Fibroblast of skin of back (primary cell): ENCODE data around the gene MYO1C. TPM values are rescaled to one million over a fixed set of nuclear protein-coding genes. Genes with fewer than 3 reads are reported as not detected.
A peak's percentile ranks its signal among the peaks of the same experiment; 100 is the strongest.
"Not testable (repeated sequence)": the region's sequence is repeated elsewhere in the genome, so short reads cannot be mapped to it uniquely, and the experiment has no call there.

ENCODE experiments used
- DNase-seq: peaks from one replicate; pipeline ENCODE4 v3.0.0-alpha.2; 2013
- polyA plus RNA-seq, 2 experiments: library from polyadenylated mRNA; unstranded; fragments of 120-200 nt; gene quantifications; one replicate each; pipeline ENCODE4 v1.2.1, GENCODE V29; 2013; ENCODE audit not compliant: insufficient read length in 2 of 2

Gene MYO1C
- polyA plus RNA-seq (2013, experiment 1 of 2; ENCODE audit: insufficient read length): 197 TPM
- 223 TPM for polyA plus RNA-seq (2013, experiment 2 of 2; ENCODE audit: insufficient read length)

GRCh38 chr17:1492249-1493206, at the start of gene MYO1C:
MYO1C (minus strand) TSS chr17:1492686; CDS start chr17:1492487, 199 bp downstream.
- DNase-seq: no peak

DNA sequence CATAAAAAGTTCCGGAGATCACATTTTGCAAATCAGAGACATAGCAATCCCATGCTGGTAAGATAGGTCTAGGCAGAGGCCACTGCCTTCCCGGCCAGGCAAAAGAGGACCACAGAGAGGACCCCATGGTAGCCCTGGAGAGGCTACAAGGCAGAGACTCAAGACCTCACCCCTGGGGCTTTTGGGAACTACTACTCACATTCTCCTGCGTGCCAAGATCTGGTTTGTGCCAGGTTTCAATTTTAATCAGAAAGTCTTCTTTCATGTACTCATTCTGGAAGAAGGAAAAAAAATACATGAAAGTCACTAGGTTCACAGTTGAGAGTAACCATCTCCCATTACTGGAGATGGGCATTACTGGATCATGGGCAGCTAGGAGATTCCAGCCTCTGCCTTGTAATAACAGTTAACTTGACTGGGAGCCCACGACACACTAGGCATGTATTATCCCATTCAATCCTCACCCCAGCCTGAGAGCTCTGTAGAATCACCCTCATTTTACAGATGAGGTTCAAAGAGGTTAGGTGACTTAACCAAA, 49.0 kb upstream of the MYO1C start:
- DNase-seq: no peak

DNA sequence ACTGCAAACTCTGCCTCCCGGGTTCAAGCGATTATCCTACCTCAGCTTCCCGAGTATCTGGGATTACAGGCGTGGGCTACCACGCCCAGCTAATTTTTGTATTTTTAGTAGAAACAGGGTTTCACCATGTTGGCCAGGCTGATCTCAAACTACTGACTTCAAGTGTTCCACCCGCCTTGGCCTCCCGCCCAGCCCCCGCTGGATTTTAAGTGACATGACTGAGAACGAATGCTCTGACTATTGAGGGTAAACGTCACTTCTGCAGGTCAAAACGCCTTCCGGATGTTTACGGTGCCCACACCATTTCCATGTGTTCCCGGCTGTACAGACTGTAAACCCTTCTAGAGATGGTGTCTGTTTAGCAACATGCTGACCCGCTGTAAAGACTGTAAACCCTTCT, 47.3 kb upstream of the MYO1C start:
- DNase-seq: no peak

DNA sequence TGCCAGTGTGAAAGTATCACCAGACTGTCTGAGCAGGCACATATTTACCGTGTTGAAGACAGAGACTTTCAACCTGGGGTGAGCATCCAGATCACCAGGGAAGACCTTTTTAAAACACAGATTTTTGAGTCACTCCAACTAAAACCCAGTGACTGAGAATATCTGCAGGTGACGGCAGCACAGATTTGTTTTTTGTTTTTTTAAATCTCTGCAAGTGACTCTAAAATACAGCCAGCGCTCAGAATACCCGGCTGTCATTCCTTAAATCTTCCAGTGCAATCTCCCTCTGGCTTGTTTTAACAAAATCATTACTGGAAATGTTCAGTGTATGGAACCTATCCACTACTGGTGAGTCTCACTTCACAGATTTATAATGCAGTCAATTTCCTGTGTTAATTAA, 43.3 kb upstream of the MYO1C start:
- DNase-seq: no peak

DNA sequence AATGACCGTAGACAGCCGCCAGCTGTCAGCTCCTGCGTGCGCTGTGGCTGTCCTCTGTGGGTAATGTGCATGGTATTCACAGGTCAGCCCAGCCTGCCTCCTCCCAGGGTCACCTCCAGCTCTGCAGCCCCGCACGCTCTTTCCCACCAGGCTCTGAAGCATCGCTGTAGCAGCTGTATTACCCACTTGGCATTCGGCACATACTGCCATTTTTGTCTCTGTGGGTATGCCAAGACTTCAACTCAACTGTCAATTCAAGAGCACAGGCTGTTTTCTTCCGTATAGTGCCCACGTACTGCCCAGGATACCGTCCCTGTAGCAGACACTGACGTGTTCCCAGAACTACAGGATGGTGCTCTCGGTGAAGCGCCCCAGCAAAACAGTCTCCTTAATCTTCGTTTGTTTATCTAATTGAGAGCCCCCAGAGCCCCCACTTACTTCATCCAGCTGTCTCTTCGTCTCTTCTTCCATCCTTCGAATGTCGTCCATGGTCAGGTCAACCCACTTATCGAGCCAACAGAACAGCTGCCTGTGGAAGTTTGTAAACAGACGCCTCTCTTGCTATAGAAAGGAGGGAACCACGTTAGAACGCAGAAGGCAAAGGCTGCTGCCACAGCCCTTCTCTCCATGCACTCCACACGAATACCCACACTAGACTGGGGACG, 41.3 kb upstream of the MYO1C start:
- no peak for DNase-seq

DNA sequence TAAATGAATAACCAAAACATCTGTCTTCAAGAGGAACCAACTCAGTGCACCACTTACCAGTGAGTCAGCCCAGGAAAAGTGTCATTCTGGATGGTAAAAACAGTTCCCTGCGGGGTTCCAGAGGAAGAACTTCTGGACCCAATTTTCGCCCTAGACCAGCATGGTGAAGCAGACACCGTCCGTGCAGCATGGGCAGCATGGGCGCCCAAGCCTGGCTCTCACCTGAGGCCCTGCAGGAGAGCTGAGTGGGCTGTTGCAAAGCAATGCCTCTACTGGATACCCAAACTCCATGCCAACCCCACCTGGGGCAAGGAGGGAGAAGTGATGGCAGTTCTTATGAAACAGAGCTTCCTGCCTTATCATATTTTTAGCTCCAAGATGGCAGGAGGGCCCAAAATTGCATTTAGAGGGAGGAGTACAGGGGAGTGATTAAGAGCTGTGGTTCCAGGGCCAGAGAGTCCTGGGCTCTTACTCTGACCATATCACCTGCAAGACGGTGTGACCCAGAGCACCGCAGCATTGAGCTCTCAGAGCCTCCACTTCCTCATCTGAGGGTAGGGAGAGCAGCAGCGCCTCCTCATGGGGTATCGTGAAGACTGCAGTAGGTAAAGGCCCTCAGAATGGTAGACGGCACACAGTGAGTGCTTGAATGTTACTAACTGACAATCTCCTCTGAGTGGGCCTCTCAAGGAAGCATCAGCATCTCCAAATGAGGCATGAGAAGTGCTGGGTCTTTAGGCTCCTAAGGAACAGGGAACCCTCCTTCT, 40.5 kb upstream of the MYO1C start:
- DNase-seq: peak; percentile 11

DNA sequence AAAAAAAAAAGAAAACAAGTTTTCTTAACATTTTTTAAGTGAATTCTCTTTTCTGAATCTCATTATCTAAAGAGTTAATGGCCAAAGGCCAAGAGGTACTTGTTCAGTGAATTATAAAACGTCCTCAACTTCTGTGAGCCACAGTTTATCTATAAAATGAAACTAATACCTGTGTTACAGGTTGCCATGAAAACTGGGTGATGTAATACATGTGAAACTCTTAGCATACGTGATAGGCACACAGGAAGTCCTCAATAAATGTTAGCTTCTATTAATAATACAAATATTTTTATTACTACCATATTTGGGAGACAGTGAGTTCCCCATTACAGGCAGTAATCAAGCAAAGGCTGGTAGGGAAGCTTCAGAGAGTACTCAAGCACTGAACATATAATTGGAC, 37.4 kb upstream of the MYO1C start:
- no peak for DNase-seq

DNA sequence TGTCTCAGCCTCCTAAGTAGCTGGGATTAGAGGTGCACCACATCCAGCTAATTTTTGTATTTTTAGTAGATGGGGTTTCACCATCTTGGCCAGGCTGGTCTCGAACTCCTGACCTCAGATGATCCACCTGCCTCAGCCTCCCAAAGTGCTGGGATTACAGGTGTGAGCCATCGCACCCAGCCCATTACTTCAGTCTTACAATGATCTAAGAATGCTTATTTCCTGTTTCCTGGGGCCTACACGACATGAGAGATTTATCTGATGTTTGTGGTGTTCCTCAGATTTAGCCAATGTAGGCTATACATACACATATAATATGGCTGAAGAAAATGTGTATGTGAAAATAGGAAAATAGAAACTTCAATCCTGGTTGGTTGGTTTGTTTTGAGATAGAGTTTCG, 34.4 kb upstream of the MYO1C start:
- not testable (repeated sequence) for DNase-seq

- DNase-seq: no peak
These were observed 30.1 kb upstream of the MYO1C start for GRCh38 chr17:1522626-1523025.

DNA sequence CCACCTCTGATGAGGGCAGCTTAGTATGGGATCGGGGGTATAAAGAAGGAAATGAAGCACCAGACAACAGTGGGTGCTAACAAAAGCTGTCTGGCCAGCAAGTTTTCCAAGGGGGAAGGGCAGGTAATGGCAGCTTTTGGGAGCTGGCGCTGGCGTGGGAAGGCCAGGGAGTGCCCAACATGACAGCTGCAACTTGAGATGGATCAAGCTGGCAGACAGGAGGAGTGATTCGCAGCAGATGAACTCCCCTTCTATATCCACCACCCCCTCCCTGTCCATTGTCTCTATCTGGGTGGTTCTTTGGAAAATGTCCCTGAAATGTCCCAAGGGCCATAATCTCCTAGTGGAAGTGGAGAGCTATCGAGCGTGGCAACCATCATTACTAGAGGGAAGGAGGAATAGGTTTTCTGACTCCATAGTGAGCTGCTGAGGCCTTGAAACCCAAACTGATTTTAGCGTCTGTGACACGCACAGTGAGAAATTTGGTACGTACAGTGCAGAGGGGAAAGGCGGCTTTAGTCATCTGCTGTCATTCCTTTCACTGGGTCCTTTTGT, 28.7 kb upstream of the MYO1C start:
- no peak for DNase-seq

GRCh38 chr17:1519678-1520077, 27.2 kb upstream of the MYO1C start:
- no peak for DNase-seq

- no peak for DNase-seq
These were observed 25.9 kb upstream of the MYO1C start for GRCh38 chr17:1518410-1518809.

DNA sequence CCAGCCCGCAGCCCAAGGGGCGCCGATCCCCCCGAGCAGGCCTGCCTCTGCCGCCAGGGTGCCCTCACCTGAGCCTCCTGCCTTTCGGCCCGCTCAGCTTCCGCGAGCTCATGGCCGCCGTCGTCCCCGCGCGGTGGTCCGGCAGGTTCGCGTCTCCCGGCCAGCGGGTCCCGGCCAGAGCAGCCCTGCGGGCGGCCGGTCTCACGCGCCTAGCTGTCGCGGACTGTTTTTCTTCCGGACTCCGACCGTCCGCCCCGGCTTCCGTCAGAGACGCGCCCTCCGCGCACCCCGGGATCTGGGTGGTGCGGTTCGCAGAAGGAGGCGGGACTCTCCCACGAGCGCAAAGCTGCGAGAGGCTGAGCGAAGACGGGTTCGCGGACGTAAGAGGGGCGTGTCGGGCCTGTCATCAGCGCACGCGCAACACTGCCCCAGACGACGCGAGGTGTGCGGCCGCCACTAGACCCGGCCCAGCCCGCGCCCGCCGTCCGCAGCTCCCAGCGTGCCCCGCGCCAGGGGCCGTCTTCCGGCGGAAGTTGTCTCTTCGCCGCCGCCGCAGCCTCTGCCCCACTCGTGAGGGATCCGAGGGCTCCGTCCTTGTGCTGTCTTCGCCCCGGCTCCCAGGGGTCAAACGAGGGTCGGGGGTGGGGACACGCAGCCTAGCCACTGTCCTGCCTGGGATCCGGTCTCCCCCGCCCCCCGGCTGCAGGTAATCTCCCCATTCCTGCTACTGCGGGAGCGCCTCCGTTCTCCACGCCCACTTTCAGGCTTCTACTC, 24.1 kb upstream of the MYO1C start, which contains the start of gene INPP5K:
TSS of gene INPP5K (minus strand) at position 225 of the 774 bp plus-strand sequence. CDS start at position 112, 113 bp downstream.
- peak; percentile 97 for DNase-seq

DNA sequence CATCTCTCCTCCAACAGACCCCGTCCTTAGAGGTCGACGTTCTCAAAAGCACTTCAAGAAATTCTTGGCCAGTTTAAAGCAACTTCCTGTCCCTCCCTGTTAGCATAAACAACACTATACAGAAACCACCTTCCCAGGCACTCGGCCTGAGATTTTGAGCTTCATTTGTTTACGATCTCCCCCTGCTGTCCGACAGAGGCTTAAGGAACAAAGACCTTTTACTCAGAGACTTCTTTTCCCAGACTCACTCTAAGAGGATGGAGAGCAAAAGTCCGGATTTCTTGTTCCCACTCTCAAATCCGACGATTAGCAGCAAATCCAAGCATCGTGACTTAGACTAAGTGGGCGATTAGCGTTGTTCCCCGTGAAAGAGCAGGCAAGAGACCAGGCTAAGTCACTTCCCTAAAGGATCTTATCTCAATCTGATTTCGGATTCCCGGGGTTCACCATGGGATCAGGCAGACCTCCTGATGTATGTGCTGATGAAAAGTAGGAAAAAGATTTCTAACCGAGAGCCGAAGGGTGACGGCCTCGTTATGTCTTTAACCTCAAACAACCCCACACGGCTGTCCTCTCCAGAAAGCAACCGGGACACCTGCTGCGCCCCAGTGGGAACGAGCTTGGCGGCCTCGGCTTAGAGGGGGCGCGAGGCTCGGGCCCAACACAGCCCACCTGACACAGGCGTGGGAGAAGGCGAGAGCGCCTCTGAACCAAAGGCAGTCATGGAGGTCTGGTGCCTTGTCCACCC, 23.3 kb upstream of the MYO1C start:
- peak; percentile 83 for DNase-seq

- no peak for DNase-seq
These were observed 19.9 kb upstream of the MYO1C start for GRCh38 chr17:1512351-1512750.

GRCh38 chr17:1511756-1512321, 19.4 kb upstream of the MYO1C start:
- DNase-seq: peak; percentile 43

GRCh38 chr17:1511290-1511689, 18.8 kb upstream of the MYO1C start:
- DNase-seq: no peak

GRCh38 chr17:1509290-1509881, 16.9 kb upstream of the MYO1C start:
- DNase-seq: no peak

- DNase-seq: not testable (repeated sequence)
These were observed 16.2 kb upstream of the MYO1C start for GRCh38 chr17:1508709-1509108.
